HCT116 (cell line): ENCODE results near the gene OR4F6. TPM values are rescaled to one million over a fixed set of nuclear protein-coding genes. Genes with fewer than 3 reads are reported as not detected.

Experiments used
- ATAC-seq: fragments of 200-7000 bp; cut with Tn5 transposase; 2 replicates; pipeline ENCODE4 v1.9.1; 2020; ENCODE audit warnings: mild to moderate bottlenecking, moderate library complexity
- BruUV-seq: library from RNA; stranded (reverse); fragments of 400-500 nt; replicated peaks from 2 replicates; lab custom pipeline; 2021; lab: Mats Ljungman, UMichigan
- CTCF ChIA-PET: fragments of 300-600 bp; sonication (Branson Sonifier 250); formaldehyde crosslinking; loops from one replicate; lab custom pipeline; 2021; ENCODE audit warnings: antibody characterized with exemption; lab: Charles Lee
- POLR2A ChIA-PET: fragments of 300-600, 350-600 bp; sonication (Branson Sonifier 250); formaldehyde crosslinking; loops from one replicate; lab custom pipeline; 2021; ENCODE audit warnings: antibody characterized with exemption; lab: Charles Lee
- RAD21 ChIA-PET, 2 experiments: fragments of 300-600 bp; sonication (Branson Sonifier 250); formaldehyde crosslinking; loops; one replicate each; lab custom pipeline; 2023; ENCODE audit warnings: low total read pairs in 2 of 2; ENCODE audit not compliant: uncharacterized antibody in 2 of 2, unreplicated experiment in 2 of 2, low non-redundant PET in 1 of 2; lab: Charles Lee
- DNase-seq: peaks from one replicate; pipeline ENCODE4 v3.0.0-alpha.2; 2010; ENCODE audit warnings: low read depth, low spot score
- H2AFZ ChIP-seq: fragments of 200-600 bp; shearing (Covaris generic), sonication (generic); 2 replicates; pipeline ENCODE4 v1.6.1; 2017; ENCODE audit warnings: low read depth, mixed run types, mixed read lengths, antibody characterized with exemption, low read length; ENCODE audit not compliant: poor library complexity, severe bottlenecking
- H3K27ac ChIP-seq: 2 replicates; pipeline ENCODE4 v1.5.1; 2012; ENCODE audit warnings: low read depth, low read length
- H3K27me3 ChIP-seq: fragments of 200-600 bp; sonication (generic); 2 replicates; pipeline ENCODE4 v1.6.1; 2016; ENCODE audit warnings: mixed run types, low read length, mixed read lengths; ENCODE audit not compliant: insufficient read depth
- H3K36me3 ChIP-seq, 2 experiments: fragments of 200-500 bp in 1 of 2; fragments of 200-600 bp in 1 of 2; sonication (Bioruptor generic) in 1 of 2; sonication (generic) in 1 of 2; 2 replicates each; pipeline versions ENCODE4 v1.5.1 to v1.6.1; 2014 to 2016; ENCODE audit warnings: low read length in 2 of 2, inconsistent platforms in 1 of 2, mixed read lengths in 1 of 2, mixed run types in 1 of 2; ENCODE audit not compliant: insufficient read depth in 2 of 2, control insufficient read depth in 1 of 2
- H3K4me1 ChIP-seq, 2 experiments: fragments of 200-600 bp in 1 of 2; sonication (generic) in 1 of 2; 2 replicates each; pipeline versions ENCODE4 v1.5.1 to v1.6.1; 2012 to 2017; ENCODE audit warnings: low read length in 2 of 2, inconsistent platforms in 1 of 2, mild to moderate bottlenecking in 1 of 2, mixed read lengths in 1 of 2, mixed run types in 1 of 2, moderate library complexity in 1 of 2; ENCODE audit not compliant: insufficient read depth in 2 of 2, control insufficient read depth in 1 of 2
- H3K4me2 ChIP-seq: fragments of 200-600 bp; sonication (generic); 2 replicates; pipeline ENCODE4 v1.6.1; 2017; ENCODE audit warnings: mixed run types, low read length, mixed read lengths
- H3K4me3 ChIP-seq, 2 experiments: fragments of 200-600 bp in 1 of 2; sonication (generic) in 1 of 2; replicated peaks in 1 of 2; 2 replicates each; pipeline ENCODE4 v1.5.1; 2011 to 2016; ENCODE audit warnings: low read length in 2 of 2, control low read depth in 1 of 2, low read depth in 1 of 2, mild to moderate bottlenecking in 1 of 2, mixed read lengths in 1 of 2, mixed run types in 1 of 2
- H3K79me2 ChIP-seq: fragments of 200-600 bp; sonication (generic); 2 replicates; pipeline ENCODE4 v1.6.1; 2017; ENCODE audit warnings: mild to moderate bottlenecking, mixed run types, low read length, moderate library complexity, mixed read lengths; ENCODE audit not compliant: insufficient read depth
- H3K9ac ChIP-seq: fragments of 200-600 bp; sonication (generic); 2 replicates; pipeline ENCODE4 v1.6.1; 2016; ENCODE audit warnings: low read length, mixed read lengths
- H3K9me2 ChIP-seq: fragments of 200-600 bp; sonication (generic), shearing (Covaris generic); 2 replicates; pipeline ENCODE4 v1.6.1; 2017; ENCODE audit warnings: mixed run types, mild to moderate bottlenecking, moderate library complexity; ENCODE audit not compliant: insufficient read depth
- H3K9me3 ChIP-seq, 2 experiments: fragments of 200-500 bp in 1 of 2; fragments of 200-600 bp in 1 of 2; sonication (Bioruptor generic) in 1 of 2; sonication (generic) in 1 of 2; 2 replicates each; pipeline ENCODE4 v1.6.1; 2014 to 2017; ENCODE audit warnings: low read length in 2 of 2, mixed read lengths in 2 of 2, inconsistent platforms in 1 of 2, low read depth in 1 of 2, mild to moderate bottlenecking in 1 of 2, mixed run types in 1 of 2, moderate library complexity in 1 of 2; ENCODE audit not compliant: control insufficient read depth in 1 of 2, insufficient read depth in 1 of 2
- H4K20me1 ChIP-seq: fragments of 200-600 bp; sonication (generic), shearing (Covaris generic); 2 replicates; pipeline ENCODE4 v1.6.1; 2017; ENCODE audit warnings: mixed run types, mild to moderate bottlenecking, moderate library complexity; ENCODE audit not compliant: insufficient read depth
- CBX3 ChIP-seq: IDR thresholded peaks from 2 replicates; pipeline ENCODE4 v1.6.1; 2012; ENCODE audit warnings: low read depth
- CEBPB ChIP-seq: IDR thresholded peaks from 2 replicates; pipeline ENCODE4 v1.6.1; 2012; ENCODE audit warnings: low read depth
- CTCF ChIP-seq, 3 experiments: fragments of 200-600 bp in 1 of 3; sonication (generic) in 1 of 3; IDR thresholded peaks in 2 of 3; conservative IDR thresholded peaks in 1 of 3; 2 replicates each; pipeline ENCODE4 v1.5.1; 2012 to 2017; ENCODE audit warnings: low read depth in 2 of 3, low read length in 2 of 3, antibody characterized with exemption in 1 of 3, borderline replicate concordance in 1 of 3, control low read depth in 1 of 3, mild to moderate bottlenecking in 1 of 3, mixed read lengths in 1 of 3, mixed run types in 1 of 3, moderate library complexity in 1 of 3; ENCODE audit not compliant: insufficient read depth in 1 of 3
- EGR1 ChIP-seq: IDR thresholded peaks from 2 replicates; pipeline ENCODE4 v1.6.1; 2012; ENCODE audit warnings: low read depth
- ELF1 ChIP-seq: IDR thresholded peaks from 2 replicates; pipeline ENCODE4 v1.6.1; 2012; ENCODE audit warnings: low read depth, borderline replicate concordance
- FOSL1 ChIP-seq: IDR thresholded peaks from 2 replicates; pipeline ENCODE4 v1.6.1; 2012; ENCODE audit warnings: low read depth
- MAX ChIP-seq: IDR thresholded peaks from 2 replicates; pipeline ENCODE4 v1.6.1; 2012
- POLR2A ChIP-seq: IDR thresholded peaks from 2 replicates; pipeline ENCODE4 v1.7.0; 2011; ENCODE audit warnings: borderline replicate concordance; ENCODE audit not compliant: insufficient read depth, insufficient read length; ENCODE audit errors: extremely low read depth
- POLR2AphosphoS5 ChIP-seq: IDR thresholded peaks from 2 replicates; pipeline ENCODE4 v1.6.1; 2011; ENCODE audit warnings: mild to moderate bottlenecking, low read depth, low read length, moderate library complexity
- RAD21 ChIP-seq: IDR thresholded peaks from 2 replicates; pipeline ENCODE4 v1.6.1; 2012; ENCODE audit warnings: low read depth, mild to moderate bottlenecking
- SIN3A ChIP-seq: IDR thresholded peaks from 2 replicates; pipeline ENCODE4 v1.6.1; 2012; ENCODE audit warnings: low read depth
- SP1 ChIP-seq: IDR thresholded peaks from 2 replicates; pipeline ENCODE4 v1.6.1; 2012; ENCODE audit warnings: low read depth
- SRF ChIP-seq: IDR thresholded peaks from 2 replicates; pipeline ENCODE4 v1.6.1; 2012; ENCODE audit warnings: low read depth
- TCF7L2 ChIP-seq: IDR thresholded peaks from 2 replicates; pipeline ENCODE4 v1.7.0; 2011; ENCODE audit warnings: borderline replicate concordance, inconsistent platforms; ENCODE audit not compliant: insufficient read depth, insufficient read length; ENCODE audit errors: extremely low read depth
- YY1 ChIP-seq: IDR thresholded peaks from 2 replicates; pipeline ENCODE4 v1.6.1; 2011; ENCODE audit warnings: low read length, low read depth, moderate library complexity, mild to moderate bottlenecking; ENCODE audit not compliant: insufficient replicate concordance; ENCODE audit errors: extremely low read depth
- ZBTB33 ChIP-seq: IDR thresholded peaks from 2 replicates; pipeline ENCODE4 v1.6.1; 2011; ENCODE audit warnings: mild to moderate bottlenecking, low read length, moderate library complexity; ENCODE audit not compliant: insufficient replicate concordance; ENCODE audit errors: extremely low read depth
- ZNF274 ChIP-seq: fragments of 200-500 bp; sonication (Bioruptor generic); IDR thresholded peaks from 2 replicates; pipeline ENCODE4 v1.6.1; 2014; ENCODE audit warnings: mild to moderate bottlenecking, low read depth, low read length, inconsistent platforms
- intact Hi-C: fragments of 100-400 bp; cut with micrococcal nuclease; formaldehyde crosslinking; loops from 2 replicates; pipeline ENCODE4 v1.10.0; 2022
- total RNA-seq: library from RNA; stranded (reverse); gene quantifications from one replicate; pipeline ENCODE4 v1.2.1, GENCODE V29; 2021; ENCODE audit not compliant: unreplicated experiment
- TF ChIP-seq, protein P1 (sequence below): IDR thresholded peaks from 2 replicates; pipeline ENCODE4 v1.6.1; 2012; ENCODE audit warnings: low read depth
- TF ChIP-seq, protein P2 (sequence below): IDR thresholded peaks from 2 replicates; pipeline ENCODE4 v1.6.1; 2012

Gene OR4F6
- total RNA-seq, 1 experiment from 2014 or later: not detected

- H4K20me1 ChIP-seq: no peaks in the 10 kb centered on the region
- ATAC-seq: no peak
- H3K4me3 ChIP-seq: no peak overlapping the region
- no peak overlapping the region for H3K4me2 ChIP-seq
- ChIA-PET CTCF (no interaction called here), RAD21 (no interaction called here)
- DNase-seq: no peak
- peaks cover 17% of the 10 kb centered on the region for H3K27me3 ChIP-seq
- H3K27ac ChIP-seq: no peak overlapping the region
- no peak overlapping the region for H2AFZ ChIP-seq
- intact Hi-C loops: no loop called here
- H3K9me2 ChIP-seq: no peaks in the 10 kb centered on the region
- no peaks in the 10 kb centered on the region for H3K9me3 ChIP-seq
- BruUV-seq: no TSS peak
- H3K9ac ChIP-seq: no peak overlapping the region
- TF ChIP-seq CEBPB (no peak), FOSL1 (no peak), CBX3 (no peak), POLR2AphosphoS5 (no peak), SIN3A (no peak), POLR2A (no peak), TCF7L2 (no peak), MAX (no peak), RAD21 (no peak), CTCF (IDR thresholded peaks at IDR 0.05 in 2 of 3, conservative IDR thresholded peaks at IDR 0.05 in 1 of 3; ENCODE audit: borderline replicate concordance in 1 of 3, insufficient read depth in 1 of 3, low read depth in 2 of 3, low read length in 2 of 3) (no peak), ZBTB33 (no peak), ELF1 (no peak), YY1 (no peak), ZNF274 (no peak), SRF (no peak), EGR1 (no peak), SP1 (no peak)
- TF ChIP-seq, protein P1, sequence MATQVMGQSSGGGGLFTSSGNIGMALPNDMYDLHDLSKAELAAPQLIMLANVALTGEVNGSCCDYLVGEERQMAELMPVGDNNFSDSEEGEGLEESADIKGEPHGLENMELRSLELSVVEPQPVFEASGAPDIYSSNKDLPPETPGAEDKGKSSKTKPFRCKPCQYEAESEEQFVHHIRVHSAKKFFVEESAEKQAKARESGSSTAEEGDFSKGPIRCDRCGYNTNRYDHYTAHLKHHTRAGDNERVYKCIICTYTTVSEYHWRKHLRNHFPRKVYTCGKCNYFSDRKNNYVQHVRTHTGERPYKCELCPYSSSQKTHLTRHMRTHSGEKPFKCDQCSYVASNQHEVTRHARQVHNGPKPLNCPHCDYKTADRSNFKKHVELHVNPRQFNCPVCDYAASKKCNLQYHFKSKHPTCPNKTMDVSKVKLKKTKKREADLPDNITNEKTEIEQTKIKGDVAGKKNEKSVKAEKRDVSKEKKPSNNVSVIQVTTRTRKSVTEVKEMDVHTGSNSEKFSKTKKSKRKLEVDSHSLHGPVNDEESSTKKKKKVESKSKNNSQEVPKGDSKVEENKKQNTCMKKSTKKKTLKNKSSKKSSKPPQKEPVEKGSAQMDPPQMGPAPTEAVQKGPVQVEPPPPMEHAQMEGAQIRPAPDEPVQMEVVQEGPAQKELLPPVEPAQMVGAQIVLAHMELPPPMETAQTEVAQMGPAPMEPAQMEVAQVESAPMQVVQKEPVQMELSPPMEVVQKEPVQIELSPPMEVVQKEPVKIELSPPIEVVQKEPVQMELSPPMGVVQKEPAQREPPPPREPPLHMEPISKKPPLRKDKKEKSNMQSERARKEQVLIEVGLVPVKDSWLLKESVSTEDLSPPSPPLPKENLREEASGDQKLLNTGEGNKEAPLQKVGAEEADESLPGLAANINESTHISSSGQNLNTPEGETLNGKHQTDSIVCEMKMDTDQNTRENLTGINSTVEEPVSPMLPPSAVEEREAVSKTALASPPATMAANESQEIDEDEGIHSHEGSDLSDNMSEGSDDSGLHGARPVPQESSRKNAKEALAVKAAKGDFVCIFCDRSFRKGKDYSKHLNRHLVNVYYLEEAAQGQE: no peak
- TF ChIP-seq, protein P2, sequence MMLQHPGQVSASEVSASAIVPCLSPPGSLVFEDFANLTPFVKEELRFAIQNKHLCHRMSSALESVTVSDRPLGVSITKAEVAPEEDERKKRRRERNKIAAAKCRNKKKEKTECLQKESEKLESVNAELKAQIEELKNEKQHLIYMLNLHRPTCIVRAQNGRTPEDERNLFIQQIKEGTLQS: no peak
- TF ChIP-seq, all 23 proteins: peak for 0
- Histone ChIP-seq H3K4me1 (no peaks in the 10 kb centered on the region), H3K79me2 (no peaks in the 10 kb centered on the region), H3K36me3 (no peaks in the 10 kb centered on the region)
- POLR2A ChIA-PET: no interaction called here
Observed at GRCh38 chr15:101805605-101806345, 2.5 kb downstream of the OR4F6 start.
